ENCODE results near the gene TNKS1BP1.

DNA sequence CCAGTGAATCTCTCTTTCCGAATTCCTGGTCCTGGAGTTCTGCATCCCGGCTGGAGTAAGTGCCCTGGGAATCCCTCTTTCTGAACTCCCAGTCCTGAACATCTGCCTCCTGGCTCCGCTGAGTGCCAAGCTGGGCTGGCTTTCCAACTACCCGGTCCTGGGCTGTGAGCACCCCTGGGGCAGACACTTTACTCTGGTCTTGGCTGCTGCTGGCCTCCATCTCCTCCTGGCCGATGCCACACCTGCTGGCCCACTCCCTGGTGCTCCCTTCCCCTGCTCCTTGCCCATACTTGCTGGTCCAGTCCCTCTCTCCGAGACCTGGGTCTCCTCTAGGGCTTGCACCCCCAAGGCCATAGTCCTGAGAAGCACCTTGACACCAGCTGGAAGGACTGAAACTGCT lies 14.7 kb downstream of the TNKS1BP1 start:
- TF ChIP-seq EZH2phosphoT487 (IDR thresholded peaks at IDR 0.05; ENCODE audit: unreplicated experiment), result no peak
- no peak for TF ChIP-seq CTCF (conservative IDR thresholded peaks at IDR 0.05; ENCODE audit: low read depth in 2 of 2)
- no peak for TF ChIP-seq STAT1 (IDR thresholded peaks at IDR 0.05; ENCODE audit: unreplicated experiment)
- TF ChIP-seq POLR2AphosphoS5 (IDR thresholded peaks at IDR 0.05; ENCODE audit: low read depth), result no peak
- TF ChIP-seq EZH2 (IDR thresholded peaks at IDR 0.05; ENCODE audit: low read depth, unreplicated experiment), result no peak

Measured in GM23338 (cell line).